Measurements from ENCODE around the gene HOTAIR. TPM values are rescaled to one million over a fixed set of nuclear protein-coding genes. Genes with fewer than 3 reads are reported as not detected.

Gene HOTAIR
- total and polyA plus RNA-seq, 8 donors = not detected

GRCh38 chr12:54005531-54005852, 30.7 kb upstream of the HOTAIR start:
- TF ChIP-seq EP300 (IDR thresholded peaks at IDR 0.05) (no peak), POLR2AphosphoS5 (IDR thresholded peaks at IDR 0.05) (no peak), POLR2A (IDR thresholded peaks at IDR 0.05) (no peak), CTCF (IDR thresholded peaks at IDR 0.05) (no peak)
- intact Hi-C loops (cut with DNase I; ENCODE audit: low total_unique reads) = loop anchor here (5.0 kb wide), 1 partner anchor 202 kb away; no protein-coding TSS in a partner anchor
- peaks cover 48 to 100% (median 99%) of the 10 kb centered on the region in 3 donors for H3K27me3 ChIP-seq
- H3K9me3 ChIP-seq = no peaks in the 10 kb centered on the region
- peaks cover 15 to 31% (median 25%) of the 10 kb centered on the region in 4 donors for H3K4me1 ChIP-seq
- no peak overlapping the region for H3K27ac ChIP-seq
- 4 to 7% (median 6%) methylated on average over 26 of the region's 26 CpGs for WGBS, 5 donors
- H3K4me3 ChIP-seq = no peak overlapping the region
- H3K36me3 ChIP-seq = no peaks in the 10 kb centered on the region
- DNase-seq = no peak

GRCh38 chr12:54004841-54005530, 30.2 kb upstream of the HOTAIR start:
- peaks cover 20 to 35% (median 30%) of the 10 kb centered on the region in 4 donors for H3K4me1 ChIP-seq
- intact Hi-C loops (cut with DNase I; ENCODE audit: low total_unique reads) = loop anchor here (5.0 kb wide), 1 partner anchor 202 kb away; no protein-coding TSS in a partner anchor
- H3K36me3 ChIP-seq = no peaks in the 10 kb centered on the region
- H3K27me3 ChIP-seq = peaks cover 53 to 100% (median 99%) of the 10 kb centered on the region in 3 donors
- no peak overlapping the region for H3K27ac ChIP-seq
- no peak for DNase-seq
- TF ChIP-seq CTCF (IDR thresholded peaks at IDR 0.05) (no peak), POLR2AphosphoS5 (IDR thresholded peaks at IDR 0.05) (no peak), EP300 (IDR thresholded peaks at IDR 0.05) (no peak), POLR2A (IDR thresholded peaks at IDR 0.05) (no peak)
- 12 to 15% (median 14%) methylated on average over 30 to 31 of the region's 31 CpGs for WGBS, 5 donors
- H3K9me3 ChIP-seq = no peaks in the 10 kb centered on the region
- no peak overlapping the region for H3K4me3 ChIP-seq

GRCh38 chr12:54004063-54004840, 29.5 kb upstream of the HOTAIR start:
- Histone ChIP-seq H3K4me3 (no peak overlapping the region), H3K27ac (no peak overlapping the region), H3K27me3 (peaks cover 52 to 100% (median 99%) of the 10 kb centered on the region in 3 donors), H3K9me3 (no peaks in the 10 kb centered on the region), H3K36me3 (no peaks in the 10 kb centered on the region), H3K4me1 (peaks cover 20 to 36% (median 31%) of the 10 kb centered on the region in 4 donors)
- intact Hi-C loops (cut with DNase I; ENCODE audit: low total_unique reads) = no loop called here
- 14 to 21% (median 17%) methylated on average over 20 of the region's 20 CpGs for WGBS, 5 donors
- TF ChIP-seq POLR2AphosphoS5 (IDR thresholded peaks at IDR 0.05) (no peak), CTCF (IDR thresholded peaks at IDR 0.05) (no peak), POLR2A (IDR thresholded peaks at IDR 0.05) (no peak), EP300 (IDR thresholded peaks at IDR 0.05) (no peak)
- DNase-seq = no peak

- Histone ChIP-seq H3K27me3 (peaks cover 50 to 100% (median 100%) of the 10 kb centered on the region in 3 donors), H3K9me3 (no peaks in the 10 kb centered on the region), H3K4me1 (peaks cover 17 to 36% (median 28%) of the 10 kb centered on the region in 4 donors), H3K27ac (no peak overlapping the region), H3K4me3 (no peak overlapping the region), H3K36me3 (no peaks in the 10 kb centered on the region)
- 19 to 42% (median 31%) methylated on average over 3 of the region's 3 CpGs for WGBS, 5 donors
- DNase-seq = no peak
- TF ChIP-seq POLR2A (IDR thresholded peaks at IDR 0.05) (no peak), EP300 (IDR thresholded peaks at IDR 0.05) (no peak), CTCF (IDR thresholded peaks at IDR 0.05) (no peak), POLR2AphosphoS5 (IDR thresholded peaks at IDR 0.05) (no peak)
- intact Hi-C loops (cut with DNase I; ENCODE audit: low total_unique reads) = no loop called here
Observed at GRCh38 chr12:54003625-54004024, 28.9 kb upstream of the HOTAIR start.

All from stomach (tissue), 9 donors.